GM19023 (cell line): ENCODE results near the gene DNAI2.

ENCODE experiments used
- ATAC-seq: cut with Tn5 transposase; IDR thresholded peaks from one replicate; pipeline ENCODE4 v1.9.1; 2021; ENCODE audit warnings: mild to moderate bottlenecking, moderate library complexity; ENCODE audit not compliant: unreplicated experiment

Gene DNAI2

DNA sequence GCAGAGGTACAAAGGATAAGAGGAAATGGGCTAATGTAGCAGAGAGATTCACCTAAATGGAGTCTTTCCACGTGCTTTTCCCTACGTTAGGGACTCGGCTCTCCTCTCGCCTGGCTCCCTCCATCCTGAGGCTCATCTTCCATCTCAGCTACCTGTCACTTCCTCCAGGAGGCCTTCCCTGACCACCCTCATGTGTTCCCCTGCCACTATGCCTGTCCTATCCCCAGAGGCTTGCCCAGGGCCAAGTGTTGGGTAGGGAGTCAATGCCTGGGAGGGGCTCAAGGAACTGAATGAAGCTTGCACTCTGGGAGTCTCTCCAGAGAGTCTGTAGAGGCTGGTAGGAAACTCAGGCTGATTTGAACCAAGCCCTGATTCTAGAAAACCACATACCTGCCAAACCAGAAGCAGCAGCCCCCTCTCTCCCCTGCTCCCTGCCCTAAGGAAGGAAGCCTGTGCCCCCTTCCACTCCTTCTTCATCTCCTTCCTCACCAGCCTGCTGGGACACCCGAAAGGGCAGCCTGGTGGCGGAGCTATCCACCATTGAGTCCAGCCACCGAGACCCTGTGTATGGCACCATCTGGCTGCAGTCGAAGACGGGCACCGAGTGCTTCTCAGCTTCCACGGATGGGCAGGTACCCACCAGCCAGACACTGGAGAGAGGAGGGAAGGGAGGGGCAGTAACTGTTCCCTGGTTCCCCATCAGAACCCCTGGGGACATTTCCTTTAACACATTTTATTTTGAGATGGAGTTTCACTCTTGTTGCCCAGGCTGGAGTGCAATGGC, 25.4 kb downstream of the DNAI2 start:
- no peak for ATAC-seq

DNA sequence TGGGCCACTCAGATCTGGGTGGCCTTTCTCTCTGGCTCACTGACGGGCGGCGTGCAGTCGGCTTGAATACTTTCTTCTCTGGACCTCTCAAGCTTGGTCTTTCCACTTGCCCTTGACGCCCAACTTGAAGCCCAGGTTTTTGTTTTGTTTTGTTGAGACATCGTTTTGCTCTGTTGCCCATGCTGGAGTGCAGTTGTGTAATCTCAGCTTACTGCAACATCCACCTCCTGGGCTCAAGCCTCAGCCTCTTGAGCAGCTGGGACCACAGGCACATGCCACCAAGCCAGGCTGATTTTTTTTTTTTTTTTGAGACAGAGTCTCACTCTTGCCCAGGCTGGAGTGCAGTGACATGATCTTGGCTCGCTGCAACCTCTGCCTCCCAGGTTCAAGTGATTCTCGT, 29.3 kb downstream of the DNAI2 start:
- no peak for ATAC-seq

DNA sequence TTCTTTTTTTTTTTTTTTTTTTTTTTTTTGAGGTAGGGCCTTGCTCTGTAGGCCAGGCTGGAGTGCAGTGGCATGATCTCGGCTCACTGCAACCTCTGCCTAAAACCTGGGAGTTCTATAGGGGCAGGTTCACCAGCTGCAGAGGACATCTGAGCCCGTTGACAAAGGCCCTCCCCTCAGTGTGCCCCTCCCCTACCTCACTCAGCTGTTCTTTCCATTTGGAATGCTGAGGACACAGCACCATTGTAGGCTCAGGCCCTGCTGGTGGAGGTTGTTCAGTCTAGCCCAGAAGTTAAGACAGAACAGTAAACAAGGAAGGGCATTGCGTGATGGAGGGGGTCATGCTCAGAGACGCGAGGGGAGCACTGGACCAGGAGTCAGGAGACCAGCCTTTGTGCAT, 30.1 kb downstream of the DNAI2 start:
- no peak for ATAC-seq

DNA sequence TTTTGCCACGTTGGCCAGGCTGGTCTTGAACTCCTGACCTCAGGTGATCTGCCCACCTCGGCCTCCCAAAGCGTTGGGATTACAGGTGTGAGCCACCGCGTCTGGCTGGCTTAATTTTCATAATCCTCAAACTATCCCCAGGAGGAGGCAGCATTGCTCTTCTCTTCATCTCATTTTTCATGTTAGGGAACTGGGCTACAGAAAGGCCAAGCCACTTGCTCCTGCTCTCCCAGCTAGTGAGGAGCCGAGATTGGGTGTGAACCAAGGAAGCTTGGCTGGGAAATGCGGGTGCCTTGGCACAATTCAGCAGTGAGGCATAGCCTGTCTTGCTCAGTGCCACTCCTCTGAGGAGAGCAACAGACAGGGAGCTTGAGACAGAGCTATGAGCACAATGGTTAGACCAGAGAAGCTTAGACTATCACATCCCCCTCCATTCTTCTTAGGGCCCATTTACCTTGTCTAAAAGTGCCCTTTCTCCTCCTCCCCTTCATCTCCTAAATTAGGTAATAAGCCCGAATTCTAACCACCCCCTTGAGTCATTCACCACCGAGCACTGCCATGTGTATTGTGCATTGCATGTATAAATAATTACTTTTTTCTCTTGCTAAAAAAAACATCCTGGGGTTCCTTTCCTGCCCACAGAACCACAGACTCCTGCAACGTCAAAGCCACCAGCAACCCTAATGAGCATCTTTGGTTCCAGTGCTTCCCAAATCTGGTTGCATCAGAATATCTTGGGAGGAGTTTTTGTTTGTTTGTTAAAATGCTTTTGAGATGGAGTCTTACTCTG, 32.0 kb downstream of the DNAI2 start:
- no peak for ATAC-seq

DNA sequence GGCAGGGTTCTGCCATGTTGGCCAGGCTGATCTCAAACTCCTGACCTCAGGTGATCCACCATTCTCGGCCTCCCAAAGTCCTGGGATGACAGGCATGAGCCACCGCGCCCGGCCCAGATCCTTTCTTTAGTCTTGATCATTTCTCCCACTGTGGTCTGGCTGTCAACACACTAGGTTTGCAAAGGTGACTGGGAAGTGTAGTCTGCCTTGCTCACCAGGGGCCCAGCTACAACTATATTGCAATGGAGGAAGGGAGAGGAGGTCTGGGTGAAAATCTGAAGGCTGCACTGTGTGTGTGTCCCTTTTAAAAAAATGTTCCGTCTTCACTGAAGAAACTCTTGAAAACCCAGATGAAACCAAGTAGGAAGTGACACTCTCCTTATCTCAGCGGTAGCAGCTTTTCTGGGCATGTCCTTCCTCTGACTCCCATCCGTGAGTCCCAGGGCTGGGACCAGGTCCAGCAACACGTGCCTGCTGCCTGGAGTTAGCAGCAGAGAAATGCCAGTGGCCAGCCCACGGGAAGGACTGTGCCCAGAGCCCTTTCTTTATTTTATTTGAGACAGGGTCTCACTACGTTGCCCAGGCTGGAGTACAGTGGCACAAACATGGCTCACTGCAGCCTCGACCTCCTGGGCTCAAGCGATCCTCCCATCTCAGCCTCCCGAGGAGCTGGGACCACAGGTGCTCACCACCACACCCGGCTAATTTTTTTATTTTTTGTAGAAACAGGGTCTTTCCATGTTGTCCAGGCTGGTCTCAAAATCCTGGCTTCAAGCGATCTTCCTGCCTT, 34.1 kb downstream of the DNAI2 start:
- ATAC-seq = no peak

DNA sequence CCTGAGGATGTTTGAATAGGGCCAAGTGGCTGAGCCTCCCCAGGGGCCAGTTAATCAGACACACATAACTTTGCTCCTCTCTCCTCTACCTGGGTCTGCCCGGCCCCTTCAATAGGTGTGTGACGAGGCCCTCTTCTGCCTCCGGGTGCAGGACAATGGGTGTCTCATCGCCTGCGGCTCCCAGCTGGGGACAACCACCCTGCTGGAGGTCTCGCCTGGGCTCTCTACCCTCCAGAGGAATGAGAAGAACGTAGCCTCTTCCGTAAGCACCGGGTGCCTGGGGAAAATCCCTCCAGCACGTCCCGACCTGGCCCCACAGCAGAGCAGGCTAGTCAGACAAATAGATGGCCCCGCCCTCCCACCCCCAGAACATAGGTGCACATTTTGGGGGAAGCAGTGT, 35.9 kb downstream of the DNAI2 start:
- ATAC-seq = no peak

DNA sequence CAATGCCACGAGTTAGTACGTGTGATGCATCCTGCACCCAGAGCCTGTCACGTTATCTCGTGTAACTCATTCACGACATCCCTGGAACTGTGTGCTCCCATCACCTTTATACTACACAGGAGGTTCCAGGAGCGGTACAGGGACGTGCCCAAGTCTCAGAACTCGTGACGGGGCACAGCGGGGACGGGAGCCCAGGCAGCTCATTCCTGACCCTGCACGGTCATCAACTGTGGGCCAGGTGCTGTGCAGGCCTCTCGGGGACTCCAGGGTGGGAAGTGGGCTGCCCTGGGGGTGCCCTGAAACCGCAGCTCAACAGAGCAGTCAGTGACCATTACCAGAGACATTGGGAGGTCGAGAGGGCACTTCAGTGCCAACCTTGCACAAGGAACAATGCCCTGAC, 40.8 kb downstream of the DNAI2 start:
- no peak for ATAC-seq

DNA sequence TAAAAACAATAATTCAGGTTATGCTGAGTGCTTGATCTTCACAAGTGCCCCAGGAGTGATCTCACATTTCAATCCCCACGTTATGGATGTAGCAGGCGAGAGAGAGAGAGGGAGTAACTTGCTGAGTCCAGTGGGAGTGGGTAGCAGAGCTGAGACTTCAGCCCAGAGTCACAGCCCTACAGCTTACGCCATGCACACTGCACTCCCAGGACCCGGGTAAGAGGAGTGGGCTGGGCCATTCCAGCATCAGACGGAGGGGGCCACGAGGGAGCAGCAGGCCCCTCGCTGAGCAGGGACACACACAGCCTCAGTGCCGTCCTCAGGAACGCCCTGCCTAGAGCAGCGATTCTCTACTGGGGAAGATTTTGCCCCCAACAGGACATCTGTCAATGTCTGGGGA, 42.2 kb downstream of the DNAI2 start:
- ATAC-seq = no peak

DNA sequence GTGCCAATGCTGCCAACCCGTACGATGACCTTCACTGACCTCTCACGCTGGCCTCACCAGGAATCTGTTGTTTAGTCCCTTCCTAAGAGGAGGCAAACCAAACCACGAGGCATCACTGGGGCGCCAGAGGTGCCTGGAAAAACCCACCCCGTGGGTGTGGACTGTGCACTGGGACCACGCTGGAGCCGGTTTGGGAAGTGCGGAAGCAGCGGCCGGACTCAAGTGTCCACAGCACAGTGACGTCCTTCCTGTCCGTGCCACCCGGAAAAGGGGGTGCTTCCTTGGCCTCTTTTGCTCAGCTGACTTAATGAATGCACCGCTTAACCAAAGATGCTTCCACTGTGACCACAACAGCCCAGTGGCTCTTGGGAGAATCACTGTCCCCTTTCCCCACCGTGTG, 43.0 kb downstream of the DNAI2 start:
- ATAC-seq = no peak

DNA sequence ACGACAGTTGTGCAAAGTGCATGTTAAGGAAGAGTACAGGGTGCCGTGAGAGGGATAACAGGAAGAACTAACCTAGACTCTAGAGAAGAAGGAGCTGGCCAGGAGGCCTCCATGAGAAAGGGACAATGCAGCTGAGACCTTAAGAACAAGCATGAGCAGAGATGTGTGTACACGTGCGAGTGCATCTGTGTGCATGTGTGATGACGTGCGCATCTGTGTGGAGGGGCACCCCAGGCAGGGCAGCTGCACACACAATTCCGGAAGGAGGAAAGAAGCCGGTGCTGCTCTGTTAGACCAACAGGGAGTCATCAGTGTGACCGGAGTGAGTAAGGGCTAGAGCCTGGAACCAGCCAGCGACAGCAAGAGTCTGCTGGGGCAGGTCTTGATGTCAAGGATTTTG, 44.4 kb downstream of the DNAI2 start:
- ATAC-seq = no peak

DNA sequence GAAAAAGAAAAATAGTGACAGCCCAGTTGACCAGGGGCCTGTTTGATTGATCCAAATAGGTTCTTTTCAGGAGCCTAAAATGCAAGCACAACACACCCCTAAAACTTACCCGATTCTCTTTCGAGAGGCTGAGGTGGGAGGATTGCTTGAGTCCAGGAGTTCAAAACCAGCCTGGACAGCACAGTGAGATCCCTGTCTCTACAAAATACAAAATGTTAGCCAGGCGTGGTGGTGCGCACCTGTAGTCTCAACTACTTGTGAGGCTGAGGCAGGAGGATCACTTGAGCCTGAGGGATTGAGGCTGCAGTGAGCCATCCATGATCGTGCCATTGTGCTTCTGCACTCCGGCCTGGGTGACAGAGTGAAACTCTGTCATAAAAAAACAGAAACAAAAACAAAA, 50.5 kb downstream of the DNAI2 start:
- no peak for ATAC-seq

DNA sequence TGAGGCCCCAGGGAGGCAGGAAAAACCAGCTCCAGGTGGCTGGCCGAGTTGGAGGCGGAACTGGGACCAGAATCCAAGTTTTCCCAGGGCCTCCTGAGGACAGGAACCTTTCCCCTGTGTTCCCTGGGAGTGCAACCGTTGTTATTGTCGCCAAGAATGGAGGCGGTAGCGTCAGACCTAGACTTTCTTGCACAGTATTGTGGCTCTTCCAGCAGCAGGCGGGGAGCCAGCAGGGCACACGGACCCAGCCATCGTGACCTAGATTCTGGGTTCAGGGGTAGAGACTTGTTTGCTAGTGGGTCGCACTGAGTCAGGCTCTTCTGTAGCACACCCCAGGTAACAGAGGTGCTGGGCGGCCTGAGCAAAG, 51.3 kb downstream of the DNAI2 start:
- no peak for ATAC-seq

DNA sequence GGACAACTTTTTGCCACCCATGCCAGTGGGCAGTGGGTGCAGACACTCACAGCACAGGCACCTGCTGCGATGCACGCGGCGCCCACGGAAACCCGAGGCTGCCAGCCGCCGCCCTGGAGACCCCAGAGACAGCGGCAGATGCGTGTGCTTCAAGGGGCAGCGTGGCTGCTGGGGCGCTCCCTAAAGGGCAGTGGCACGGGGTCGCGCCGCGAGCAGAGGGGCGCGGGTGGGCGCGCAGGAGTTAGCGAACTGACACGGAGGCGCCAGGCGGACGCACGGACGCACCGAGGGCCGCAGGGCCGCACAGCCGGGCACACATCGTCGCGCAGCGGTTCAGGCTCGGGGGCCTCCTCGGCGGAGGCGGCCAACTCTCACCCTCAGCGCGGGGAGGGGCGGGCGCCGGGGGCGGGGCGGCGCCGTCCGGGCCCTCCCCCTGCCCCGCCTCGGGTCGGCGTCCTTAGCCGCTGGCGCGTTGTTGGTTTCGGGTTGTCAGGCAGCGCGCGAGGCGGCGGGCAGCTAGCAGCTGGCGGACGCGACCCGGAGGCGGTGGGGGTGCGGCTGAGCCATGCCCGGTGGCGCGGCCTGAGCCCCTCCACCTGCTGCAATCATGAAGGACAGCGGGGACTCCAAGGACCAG, 51.8 kb downstream of the DNAI2 start, which contains the start of gene KIF19:
TSS of gene KIF19 (plus strand) at position 484 of the 637 bp plus-strand sequence. CDS start at position 608, 124 bp downstream.
- ATAC-seq = no peak

DNA sequence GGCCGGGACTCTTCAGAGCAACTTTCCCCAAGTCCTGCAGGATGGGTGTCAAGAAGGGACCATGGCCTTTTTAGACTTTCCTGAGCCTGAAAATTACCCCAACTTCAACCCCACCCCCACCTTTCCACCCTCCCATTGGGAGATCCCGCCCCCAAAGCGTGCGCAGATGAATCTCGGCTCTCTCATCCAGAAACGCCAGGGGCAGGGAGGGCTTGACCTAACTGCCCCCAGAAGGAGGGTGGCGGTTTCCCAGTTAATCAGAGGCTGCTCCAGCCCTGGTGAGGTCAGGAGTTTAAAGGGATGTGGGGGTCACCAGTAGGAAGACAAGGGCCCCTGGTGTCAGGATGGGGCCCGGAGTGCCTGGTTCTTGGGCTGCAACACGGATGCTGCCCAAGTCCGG, 52.5 kb downstream of the DNAI2 start:
- ATAC-seq = no peak

DNA sequence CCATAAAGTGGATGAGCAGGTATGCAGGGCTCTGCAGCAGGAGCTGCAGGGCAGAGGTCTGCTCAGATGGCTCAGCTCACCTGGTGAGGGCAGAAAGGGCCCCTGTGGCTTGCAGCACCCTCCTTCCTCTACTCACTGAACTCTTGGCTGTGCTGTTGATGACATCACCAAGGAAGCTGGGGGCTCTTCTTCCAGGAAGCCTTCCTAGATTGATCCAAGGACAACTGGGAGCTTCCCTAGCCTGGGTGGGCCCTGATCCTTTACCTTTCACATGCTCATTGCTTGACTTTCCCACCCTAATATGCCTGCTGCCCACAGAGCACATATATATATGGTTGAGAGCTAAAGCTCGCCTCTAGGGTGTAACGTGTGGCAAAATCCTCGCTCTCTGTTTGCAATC, 54.5 kb downstream of the DNAI2 start:
- no peak for ATAC-seq

DNA sequence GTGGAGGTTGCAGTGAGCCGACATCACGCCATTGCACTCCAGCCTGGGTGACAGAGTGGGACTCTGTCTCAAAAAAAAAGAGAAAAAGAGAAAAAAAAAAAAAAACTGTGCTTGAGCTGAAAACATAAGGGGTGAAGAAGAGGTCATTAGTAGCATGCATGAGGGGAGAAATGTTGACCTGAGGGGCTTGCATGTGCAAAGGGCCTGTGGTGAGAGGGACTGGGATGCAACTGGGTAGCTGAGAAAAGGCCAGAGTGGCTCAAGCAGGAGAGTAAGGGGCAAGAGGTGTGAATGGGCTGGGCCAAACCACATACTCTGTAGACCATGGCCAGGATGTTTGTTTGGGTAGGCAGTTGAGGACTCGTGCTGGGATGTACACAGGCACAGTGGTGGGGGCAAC, 55.3 kb downstream of the DNAI2 start:
- ATAC-seq = no peak

DNA sequence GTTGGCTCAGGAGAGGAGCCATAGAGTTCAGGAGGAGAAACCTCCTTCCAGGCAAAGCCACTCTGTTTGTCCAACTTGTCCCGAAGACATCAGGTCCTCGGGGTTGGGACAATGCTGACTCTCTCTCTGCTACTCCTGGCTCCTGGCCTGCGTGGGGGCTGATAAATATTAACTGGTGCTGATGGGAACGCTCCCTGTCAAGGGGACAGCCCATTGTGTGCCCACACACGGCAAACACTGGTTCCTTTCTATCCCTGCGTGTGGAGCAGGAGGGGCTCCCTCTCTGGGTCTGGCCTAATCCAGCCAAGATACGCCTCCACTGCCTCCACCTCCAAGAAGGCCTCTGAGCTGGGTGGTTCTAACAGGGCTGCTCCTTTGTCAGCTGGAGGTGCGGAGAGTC, 56.4 kb downstream of the DNAI2 start:
- no peak for ATAC-seq

DNA sequence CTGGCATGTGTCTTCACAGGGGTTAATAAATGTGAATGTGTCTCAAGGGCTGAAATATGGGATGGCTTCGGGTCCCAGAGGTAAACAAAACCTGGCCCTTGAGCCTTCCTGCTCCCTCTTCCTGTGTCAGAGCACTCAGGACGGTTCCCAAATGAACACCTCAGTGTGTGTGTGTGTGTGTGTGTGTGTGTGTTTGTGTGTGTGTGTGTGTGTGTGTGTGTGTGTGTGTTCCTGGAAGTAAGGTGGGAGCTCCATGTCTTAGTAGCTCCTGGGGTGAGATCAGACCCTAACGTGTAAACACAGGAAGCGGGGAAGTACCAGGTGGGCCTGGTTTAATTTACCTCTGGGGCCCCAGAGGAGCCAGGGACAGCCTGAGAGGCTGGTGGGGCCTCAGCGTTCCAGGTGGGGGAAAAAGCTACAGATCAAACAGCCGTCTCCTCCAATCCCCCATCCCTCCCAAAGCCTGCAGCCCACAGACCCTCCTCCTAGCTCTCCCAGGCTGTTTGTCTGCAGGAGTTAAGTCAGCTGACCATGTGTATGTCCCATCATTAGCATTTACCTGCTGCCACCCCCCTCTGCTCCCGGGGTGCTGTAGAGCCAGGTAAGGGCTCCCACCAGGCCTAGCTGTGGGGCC, 58.1 kb downstream of the DNAI2 start:
- ATAC-seq = no peak

DNA sequence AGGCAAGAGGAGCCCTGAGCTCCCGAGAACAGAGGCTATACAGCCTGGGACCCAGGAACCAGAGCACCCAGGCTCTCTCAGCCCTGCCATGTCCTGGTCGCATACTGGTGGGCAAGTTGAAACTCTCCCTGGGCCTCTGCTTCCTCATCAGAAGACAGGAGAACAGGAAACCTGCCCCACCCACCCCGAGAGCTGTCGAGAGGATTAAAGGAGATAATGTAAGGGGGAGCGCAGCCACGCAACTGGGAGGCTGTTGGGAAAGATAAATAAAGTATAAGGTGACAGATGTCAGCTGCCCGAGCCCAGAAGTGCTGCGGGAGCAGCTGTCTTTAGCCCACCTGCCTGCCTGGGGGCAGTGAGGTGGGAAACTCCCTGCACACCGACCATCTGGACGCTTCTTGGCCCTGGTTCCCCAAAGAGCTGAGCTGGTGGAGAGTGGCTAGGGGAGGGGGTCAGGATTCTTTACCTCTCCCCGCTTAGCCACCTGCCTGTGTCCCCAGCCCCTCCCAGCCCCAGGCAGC, 58.8 kb downstream of the DNAI2 start:
- ATAC-seq = no peak

DNA sequence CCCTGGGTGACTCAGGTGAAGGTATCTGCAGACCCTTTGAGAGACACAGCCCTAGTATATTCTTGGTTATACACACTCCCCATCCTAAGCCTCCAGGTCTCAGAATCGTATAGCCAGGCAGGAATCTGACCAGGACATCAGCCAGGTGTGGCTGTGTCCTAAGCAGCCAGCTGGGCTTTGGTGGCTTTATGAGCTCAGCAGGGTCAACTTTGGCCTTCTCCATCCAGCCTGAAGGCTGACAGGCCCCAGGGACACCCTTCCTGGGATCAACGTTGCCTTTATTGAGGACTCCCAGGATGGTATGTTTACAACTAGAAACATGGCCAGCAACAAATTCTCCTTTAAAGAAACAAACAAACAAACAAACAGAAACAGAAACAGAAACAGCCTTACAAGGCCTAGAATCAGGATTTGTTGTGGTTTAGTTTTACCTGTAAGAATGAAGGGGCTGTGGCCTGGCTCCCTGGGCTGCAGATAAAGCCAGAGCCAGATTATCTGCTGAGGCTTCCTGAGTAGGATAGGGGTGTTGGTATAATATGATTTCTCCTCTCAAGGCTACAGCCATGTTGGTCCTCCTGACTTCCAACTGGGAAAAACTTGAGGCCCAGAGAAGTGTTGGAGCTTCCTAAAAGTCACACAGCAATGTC, 60.5 kb downstream of the DNAI2 start:
- ATAC-seq = no peak
